GM18499 (cell line): Measurements from ENCODE around the gene MPPED2.

Source experiments
- ATAC-seq: cut with Tn5 transposase; IDR thresholded peaks from one replicate; pipeline ENCODE4 v1.9.1; 2021; ENCODE audit warnings: moderate number of reproducible peaks; ENCODE audit not compliant: insufficient read depth, unreplicated experiment

MPPED2 gene

GRCh38 chr11:30380846-30381245 lies 205.3 kb downstream of the MPPED2 start:
- ATAC-seq: no peak

- no peak for ATAC-seq
These were observed 208.8 kb downstream of the MPPED2 start for GRCh38 chr11:30377347-30377746.

- ATAC-seq: no peak
These were observed 216.0 kb downstream of the MPPED2 start for GRCh38 chr11:30370164-30370563.

GRCh38 chr11:30368394-30368793 lies 217.8 kb downstream of the MPPED2 start:
- ATAC-seq: no peak

GRCh38 chr11:30365793-30366517 lies 220.2 kb downstream of the MPPED2 start:
- ATAC-seq: peak; percentile 64

- ATAC-seq: no peak
These were observed 221.2 kb downstream of the MPPED2 start for GRCh38 chr11:30364837-30365482.

GRCh38 chr11:30364139-30364836 lies 221.9 kb downstream of the MPPED2 start:
- no peak for ATAC-seq

GRCh38 chr11:30360741-30361140 lies 225.4 kb downstream of the MPPED2 start:
- no peak for ATAC-seq
